ENCODE data around the gene KLHDC8A.

The KLHDC8A gene

DNA sequence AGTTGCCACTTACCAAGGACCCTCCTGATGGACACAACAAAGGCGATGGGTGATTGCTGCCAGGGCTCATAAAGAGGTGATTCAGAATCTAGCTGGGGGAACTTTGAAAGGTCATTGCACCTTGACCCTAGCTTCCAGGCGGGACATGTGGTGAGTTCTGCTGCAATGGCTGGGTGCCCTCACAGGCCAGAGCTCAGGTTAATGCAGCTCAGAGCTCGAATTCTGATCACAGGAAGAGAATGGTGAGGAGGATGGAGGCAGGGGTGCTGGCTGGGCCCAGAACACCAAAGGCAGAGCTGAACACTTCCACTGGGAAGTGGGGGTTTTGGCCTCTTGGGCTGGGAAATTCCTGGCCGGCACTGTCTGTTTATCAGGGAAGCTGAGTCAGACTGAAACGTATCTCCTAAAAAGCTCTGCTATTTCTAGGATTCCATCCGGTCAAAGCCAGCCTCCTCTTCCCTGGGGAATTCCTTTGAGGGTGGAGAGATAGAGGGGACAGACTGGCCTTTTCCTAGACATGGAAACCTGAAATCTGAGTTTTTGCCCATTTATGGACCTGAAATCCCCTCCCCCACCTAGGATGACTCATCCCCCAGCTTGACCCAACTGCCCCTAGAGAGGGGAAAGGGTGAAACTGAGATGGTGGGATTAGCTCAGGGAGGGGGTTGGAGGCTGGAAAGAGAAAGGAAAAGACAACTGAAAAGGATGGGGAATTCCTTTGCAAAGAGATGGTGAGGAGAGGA lies 62.4 kb downstream of the KLHDC8A start:
- no peak for DNase-seq

DNA sequence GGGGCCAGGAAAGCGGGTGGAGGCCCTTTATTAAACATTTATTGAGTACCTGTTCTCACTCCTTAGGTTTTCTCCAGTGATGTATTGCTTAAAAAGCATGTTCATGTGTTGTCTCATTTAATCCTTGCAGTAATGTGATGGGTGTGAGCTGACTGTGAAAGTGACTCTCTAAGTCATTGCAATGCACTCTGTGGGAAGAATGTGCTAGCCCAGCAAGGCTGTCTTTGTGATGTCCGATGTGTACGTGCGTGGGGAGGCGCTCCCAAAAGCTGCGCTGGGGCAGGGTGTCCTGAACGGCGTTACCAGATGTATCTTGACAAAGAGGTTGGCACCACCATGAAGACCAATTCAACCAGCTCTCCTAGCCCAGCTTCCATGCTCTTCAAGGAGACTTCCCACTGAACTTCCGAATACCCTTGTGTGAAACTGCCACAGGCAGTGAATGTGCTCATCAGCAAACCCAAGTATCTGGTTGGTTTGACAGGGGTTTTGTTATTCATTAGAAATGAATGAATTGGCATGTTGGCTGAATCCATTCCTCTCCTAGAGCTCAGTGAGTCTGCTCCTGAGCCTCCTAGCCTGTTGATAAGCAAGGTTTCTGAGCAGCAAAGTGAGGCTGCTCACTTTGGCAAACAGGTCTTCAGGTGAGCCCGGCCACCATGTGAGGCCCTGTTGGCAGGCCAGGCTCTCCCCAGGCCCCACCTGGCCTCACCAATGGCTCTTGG lies 63.2 kb downstream of the KLHDC8A start:
- no peak for DNase-seq

DNA sequence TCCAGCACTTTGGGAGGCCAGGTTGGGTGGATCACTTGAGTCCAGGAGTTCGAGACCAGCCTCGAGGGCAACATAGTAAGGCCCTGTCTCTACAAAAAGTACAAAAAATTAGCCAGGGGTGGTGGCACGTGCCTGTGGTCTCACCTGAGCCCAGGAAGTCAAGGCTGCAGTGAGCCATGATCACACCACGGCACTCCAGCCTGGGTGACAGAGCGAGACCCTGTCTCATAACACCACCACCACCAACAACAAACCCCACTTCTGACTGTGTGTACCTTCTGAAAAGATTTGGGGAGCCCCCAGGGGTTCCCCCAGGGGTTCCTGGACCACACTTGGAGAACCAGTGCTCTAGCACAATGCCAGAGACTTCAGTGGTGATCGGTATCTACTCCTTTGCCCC lies 65.1 kb downstream of the KLHDC8A start:
- DNase-seq, result no peak

- DNase-seq, result no peak
Observed at GRCh38 chr1:205287767-205288559, 68.8 kb downstream of the KLHDC8A start.

- no peak for DNase-seq
Observed at GRCh38 chr1:205287076-205287475, 69.6 kb downstream of the KLHDC8A start.

DNA sequence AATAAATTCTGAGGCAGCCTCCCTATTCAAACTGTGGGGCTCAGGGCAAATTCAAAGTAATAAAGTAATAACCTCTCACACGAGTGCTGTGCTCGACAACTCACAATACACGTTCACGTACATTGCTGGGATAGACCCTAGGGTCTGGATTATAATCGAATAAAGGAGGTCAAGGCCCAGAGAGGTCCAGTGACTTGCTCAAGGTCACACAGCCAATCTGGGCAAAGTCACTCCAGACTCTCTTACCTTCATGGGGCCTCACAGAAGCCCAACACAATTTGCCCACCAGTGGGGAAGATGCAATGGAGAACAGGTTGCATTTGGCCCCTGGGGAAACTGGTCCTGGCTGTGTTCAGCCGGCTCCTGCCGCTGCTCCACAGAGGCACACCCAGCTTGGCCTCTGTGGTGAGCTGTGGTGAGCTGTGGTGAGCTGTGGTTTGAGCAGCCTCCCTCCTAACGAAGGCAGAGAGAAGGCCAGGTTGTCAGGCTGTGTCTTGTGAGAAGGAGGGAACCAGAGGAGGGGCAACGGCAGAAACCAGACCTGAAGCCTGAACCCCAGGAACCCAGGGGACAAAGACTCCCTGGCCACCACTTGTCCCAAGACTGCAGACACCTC lies 70.3 kb downstream of the KLHDC8A start:
- DNase-seq, result no peak

All from COR-L47 (cell line).